Measurements from ENCODE around the gene AFF2.

The AFF2 gene

GRCh38 chrX:148940411-148940996 is 440.1 kb downstream of the AFF2 start:
- peak in 1 of 2 experiments; percentile 2 for DNase-seq

- no peak for DNase-seq
Observed at GRCh38 chrX:148942754-148943153, 442.3 kb downstream of the AFF2 start.

DNA sequence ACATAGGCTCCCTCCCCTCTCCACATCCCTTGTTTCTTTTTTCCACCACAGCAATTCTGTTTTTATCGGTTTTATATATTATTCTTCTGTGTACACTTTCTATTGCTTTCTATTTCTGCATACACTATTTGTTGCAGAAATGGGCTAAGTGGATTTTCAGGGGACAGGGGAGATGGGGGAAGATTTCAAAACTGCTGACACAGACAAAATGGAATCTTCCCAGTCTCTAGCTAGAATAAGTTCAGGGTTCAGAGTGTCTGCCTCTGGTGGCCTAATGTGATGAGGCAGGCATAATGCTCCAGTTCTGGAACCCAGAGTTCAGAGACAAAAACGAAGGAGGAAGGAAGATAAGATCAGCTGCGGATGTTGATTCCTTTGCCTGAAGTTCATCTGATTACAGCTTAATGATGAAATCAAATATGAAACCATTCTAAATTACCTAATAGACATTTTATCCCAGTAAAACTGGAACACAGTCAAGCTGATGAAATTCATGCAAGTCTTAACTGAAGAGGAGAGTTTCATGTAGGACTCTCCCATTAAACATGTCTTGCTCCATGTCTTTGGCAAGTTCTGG is 447.1 kb downstream of the AFF2 start:
- DNase-seq, result peak; percentile 10 to 43

DNA sequence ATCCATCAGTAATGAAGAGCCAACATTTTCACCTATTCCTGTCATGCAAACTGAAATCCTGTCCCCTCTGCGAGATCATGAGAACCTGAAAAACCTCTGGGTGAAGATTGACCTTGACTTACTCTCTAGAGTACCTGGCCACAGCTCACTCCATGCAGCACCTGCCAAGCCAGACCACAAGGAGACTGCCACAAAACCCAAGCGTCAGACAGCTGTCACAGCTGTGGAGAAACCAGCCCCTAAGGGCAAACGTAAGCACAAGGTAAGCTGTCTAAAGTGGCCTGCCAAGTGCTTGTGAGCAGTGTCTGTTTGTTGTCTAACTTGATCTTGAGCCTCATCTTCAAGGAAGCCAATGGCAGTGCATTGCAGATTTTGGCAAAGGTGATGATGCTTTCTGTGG is 455.9 kb downstream of the AFF2 start:
- no peak for DNase-seq

- no peak for DNase-seq
Observed at GRCh38 chrX:148958901-148959300, 458.5 kb downstream of the AFF2 start.

- DNase-seq, result no peak
Observed at GRCh38 chrX:148960060-148960459, 459.6 kb downstream of the AFF2 start.

DNA sequence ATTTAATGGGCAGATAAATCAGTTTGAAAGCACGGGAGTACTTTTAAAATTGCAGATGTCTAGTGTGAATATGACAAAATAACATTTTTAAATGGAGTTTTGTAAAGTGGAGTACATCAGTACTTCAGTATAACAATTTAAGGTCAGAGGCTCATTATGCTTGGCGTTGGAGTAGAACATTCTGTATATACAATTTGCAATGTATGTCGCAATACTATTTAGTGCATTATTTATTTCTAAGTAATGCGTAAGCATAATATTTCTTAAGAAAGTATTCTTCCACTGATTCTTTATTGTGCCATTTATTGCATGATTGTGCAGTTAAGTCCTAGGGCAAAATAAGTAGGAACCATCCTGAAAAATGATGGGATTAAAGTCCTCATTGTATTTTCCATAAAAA is 461.6 kb downstream of the AFF2 start:
- no peak for DNase-seq

DNA sequence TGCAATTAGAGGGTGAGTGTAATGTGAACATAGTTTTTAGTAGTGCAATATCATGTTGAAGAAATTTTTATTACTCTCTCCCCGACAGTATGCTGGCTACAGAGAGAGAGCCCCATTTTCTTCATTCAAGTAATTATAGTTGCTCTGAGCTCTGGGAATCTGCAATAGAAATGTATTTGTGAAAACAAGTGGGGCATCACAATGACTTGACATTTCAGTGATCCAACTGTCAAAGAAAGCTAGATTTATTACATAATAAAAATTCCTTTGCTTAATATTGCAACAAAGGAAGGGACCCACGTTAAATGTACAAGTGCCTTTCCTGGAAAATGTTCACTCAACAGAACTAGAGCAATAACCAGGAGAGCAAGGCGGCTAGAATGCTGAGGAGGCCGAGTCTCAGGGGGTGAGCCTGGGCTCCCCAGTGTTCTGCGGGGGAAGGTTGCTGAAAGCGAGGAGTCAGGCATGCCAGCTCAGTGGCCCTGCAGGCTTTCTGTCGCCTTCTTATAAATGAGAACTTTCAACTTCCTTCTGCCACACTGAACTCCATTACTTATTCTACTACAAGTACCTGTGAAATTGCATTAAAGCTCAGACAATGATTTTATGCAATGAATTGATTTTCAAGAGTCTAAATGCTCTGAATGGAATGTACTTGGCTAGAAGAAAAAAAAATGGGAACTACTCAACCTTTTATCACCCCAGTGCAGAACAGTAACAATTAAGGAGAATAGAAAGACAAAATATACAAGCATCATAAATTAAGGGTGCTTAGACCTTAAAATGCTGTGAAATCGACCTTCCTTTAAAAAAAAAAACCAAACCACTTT is 476.4 kb downstream of the AFF2 start:
- DNase-seq, result no peak

DNA sequence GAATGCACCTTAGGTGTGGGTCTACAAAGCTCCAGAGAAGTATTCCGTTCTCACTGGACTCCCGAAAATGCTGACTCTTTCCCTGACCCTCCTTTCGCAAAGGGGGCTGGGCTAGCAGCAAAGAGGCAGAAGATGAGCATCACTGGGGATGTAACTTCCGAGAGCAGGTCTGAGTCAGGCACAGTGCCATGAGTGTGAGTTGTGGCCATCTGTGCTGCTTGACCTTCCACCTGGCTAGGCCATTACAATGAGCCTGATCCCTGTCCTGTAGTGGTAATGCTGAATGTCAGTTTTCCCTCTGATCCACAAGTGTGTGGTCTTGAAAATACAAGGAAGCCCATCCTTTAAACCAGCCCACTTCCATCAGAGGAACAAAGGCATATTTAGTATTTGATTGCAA is 479.4 kb downstream of the AFF2 start:
- no peak for DNase-seq

DNA sequence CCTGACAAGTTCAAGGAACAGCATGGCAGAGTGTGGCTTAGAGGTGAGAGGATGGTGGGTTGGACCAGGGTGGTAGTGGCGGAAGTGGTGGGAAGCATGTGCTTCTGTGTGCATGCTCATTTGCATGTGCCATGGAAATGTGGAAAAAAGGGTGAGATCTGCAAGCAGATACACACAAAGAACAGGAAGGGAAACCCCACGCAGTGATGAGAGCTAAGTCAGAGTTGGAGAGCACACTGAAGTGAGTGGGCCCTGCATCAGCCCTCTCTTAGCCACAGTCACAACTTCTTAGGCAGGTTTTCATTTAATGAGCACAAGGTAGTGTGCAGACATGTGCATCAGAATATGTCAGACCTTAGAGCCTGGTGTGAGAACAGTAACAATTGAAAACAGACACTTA is 483.8 kb downstream of the AFF2 start:
- no peak for DNase-seq

- DNase-seq, result no peak
Observed at GRCh38 chrX:148991502-148991901, 491.1 kb downstream of the AFF2 start.

DNA sequence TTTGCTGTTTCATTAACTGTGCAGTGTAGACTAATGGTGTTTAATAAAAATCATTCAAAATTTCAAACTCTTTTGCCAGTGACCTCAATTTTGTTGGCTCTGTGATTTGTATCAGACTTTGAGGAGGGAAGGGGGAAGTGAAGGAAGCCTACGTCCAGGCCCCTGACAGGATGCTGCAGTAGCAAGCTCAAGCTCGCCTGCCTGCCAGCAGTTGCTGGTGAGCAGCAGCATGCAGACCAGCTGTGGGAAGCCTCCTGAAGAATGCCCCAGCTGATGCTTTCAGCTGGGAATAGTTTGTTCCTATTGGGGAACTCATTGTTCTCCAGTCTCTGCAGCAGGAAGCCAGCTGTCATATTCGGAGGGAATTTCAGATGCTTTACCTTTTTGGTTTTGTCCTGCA is 495.2 kb downstream of the AFF2 start:
- no peak for DNase-seq

- no peak for DNase-seq
Observed at GRCh38 chrX:149002320-149002719, 501.9 kb downstream of the AFF2 start.

- DNase-seq, result no peak
Observed at GRCh38 chrX:149003863-149004660, 503.6 kb downstream of the AFF2 start.

DNA sequence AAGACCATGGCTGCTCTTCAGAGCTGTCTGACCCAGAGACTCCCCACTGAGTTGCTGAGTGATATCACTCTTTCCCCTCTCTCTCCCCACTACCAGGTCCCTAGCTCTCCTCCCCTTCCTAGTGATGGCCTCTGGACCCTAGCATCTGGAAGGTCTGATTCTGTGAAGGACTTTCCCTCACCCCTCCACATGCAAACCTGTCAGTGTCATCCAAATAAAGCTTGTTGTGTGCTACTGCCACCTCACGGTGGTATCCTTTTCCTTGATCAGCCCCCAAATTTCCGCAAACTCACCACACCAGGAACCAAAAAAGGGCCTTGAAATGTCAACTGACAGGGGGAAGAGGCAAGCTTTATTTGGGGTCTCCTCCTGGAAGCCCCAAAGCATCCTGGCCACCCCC is 504.5 kb downstream of the AFF2 start:
- no peak for DNase-seq

- DNase-seq, result no peak
Observed at GRCh38 chrX:149006235-149006634, 505.8 kb downstream of the AFF2 start.

DNA sequence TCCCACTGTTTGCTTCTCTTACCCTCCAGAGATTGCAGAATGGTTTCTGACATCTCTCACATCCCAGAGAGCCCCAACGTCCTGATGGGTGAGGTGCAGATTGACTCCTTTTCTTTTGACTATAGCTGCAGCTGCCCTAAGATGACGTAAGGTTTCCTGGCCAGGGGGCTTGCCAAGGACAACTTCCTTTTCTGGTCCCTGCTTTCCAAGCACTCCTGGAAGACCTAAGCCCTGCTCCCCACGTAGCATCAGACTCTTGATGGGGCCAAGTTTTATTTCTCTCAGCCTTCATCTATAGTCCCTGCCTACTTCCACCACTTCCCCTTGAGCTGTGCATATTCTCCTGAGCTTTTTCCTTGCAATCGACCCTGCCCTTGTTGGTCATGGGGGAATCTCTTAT is 507.0 kb downstream of the AFF2 start:
- DNase-seq, result no peak

GRCh38 chrX:149010013-149010852 is 509.8 kb downstream of the AFF2 start:
- DNase-seq, result no peak

GRCh38 chrX:149010853-149011224 is 510.4 kb downstream of the AFF2 start:
- DNase-seq, result no peak

DNA sequence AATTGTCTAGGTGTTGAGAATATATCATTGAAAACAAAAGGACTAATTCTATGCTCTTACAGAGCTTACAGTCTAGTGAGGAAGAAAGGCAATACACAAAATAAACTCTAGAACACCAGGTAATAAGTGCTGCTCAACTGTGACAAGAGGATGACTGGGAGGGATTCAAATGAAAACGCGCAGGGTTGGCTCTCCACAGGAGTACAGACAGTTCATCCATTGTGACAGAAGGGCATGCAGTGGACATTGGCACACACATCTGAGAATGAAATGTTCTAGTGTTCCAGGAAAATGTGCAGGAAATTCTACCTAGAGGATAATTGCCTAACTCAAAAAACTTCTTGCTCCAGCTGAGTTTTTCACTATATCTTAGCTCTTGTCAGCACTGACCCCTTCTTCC is 512.7 kb downstream of the AFF2 start:
- DNase-seq, result no peak

DNA sequence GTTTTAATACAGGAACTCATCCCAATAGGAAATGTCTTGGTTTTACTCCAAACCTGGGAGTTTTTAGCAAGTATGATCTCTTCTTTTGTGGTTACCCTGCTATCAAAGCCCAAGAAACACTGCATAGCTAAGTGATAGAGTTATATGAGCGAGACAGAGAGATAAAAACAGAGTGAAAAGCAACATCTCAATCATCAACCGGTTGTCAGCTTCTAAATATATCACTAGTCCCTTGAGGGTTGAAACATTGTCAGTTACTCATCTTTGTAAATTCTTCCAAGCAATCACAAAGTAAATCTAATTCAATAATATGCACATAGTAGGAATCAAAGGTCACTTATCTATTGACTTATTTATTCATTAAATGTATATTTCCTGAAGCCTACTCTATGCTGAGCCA is 520.7 kb downstream of the AFF2 start:
- no peak for DNase-seq

- DNase-seq, result no peak
Observed at GRCh38 chrX:149022485-149022884, 522.1 kb downstream of the AFF2 start.

DNA sequence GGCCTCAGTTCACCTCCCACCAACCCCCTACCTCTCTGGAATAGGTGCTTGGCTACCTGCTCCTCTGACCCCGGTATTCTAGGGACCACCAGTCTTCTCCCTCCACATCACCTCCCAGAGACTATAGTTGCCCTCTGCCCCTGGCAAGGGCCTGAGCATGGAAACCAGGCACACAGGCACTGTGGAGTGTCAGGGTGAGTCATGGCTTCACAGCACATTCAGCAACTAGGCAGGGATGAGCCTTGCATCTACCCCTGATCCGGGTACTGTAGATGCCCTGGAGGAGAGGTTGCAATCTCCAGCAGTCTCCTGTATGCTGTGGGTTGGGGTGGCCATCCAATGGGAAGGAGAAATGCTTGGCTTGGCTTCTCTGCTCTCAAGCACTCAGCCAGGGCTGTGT is 532.0 kb downstream of the AFF2 start:
- no peak for DNase-seq

Measured in AML-193 (cell line).